Femur (tissue), 1 donor: Measurements from ENCODE around the gene DRC1.

ENCODE experiments used
- DNase-seq: peaks from one replicate; pipeline ENCODE4 v3.0.0-alpha.2; 2017

DRC1 gene

GRCh38 chr2:26495705-26496297 lies 94.1 kb downstream of the DRC1 start:
- no peak for DNase-seq

- no peak for DNase-seq
These were observed 98.7 kb downstream of the DRC1 start for GRCh38 chr2:26500406-26500805.

GRCh38 chr2:26503231-26503880 lies 101.6 kb downstream of the DRC1 start:
- peak; percentile 79 for DNase-seq

GRCh38 chr2:26504002-26504401 lies 102.3 kb downstream of the DRC1 start:
- DNase-seq, result no peak

DNA sequence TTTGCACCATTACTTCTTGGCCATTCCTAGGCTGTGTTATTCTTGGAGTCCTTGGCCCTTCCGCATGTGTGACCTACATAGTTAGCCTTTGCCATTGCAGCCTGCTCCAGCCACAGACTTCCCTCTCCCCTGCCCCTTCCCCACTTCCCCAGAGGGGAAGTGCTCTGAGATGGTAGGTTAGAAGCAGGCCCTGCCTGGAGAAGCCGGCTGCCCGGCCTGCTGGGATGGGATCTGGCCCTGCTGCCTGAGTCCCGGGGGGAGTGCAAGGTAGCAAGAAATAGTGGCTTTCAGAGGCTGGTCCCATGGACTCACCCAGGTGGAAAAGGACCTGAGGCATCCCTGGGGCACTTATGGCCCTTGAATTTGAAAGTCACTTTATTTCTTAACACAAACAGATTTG lies 104.6 kb downstream of the DRC1 start:
- DNase-seq, result no peak
